IMR-90 (cell line): ENCODE results near the gene ENOX1. TPM values are rescaled to one million over a fixed set of nuclear protein-coding genes. Genes with fewer than 3 reads are reported as not detected.

Experiments
- ATAC-seq: fragments of 200-7000 bp; cut with Tn5 transposase; 2 replicates; pipeline ENCODE4 v1.9.1; 2020; ENCODE audit warnings: low read depth, mild to moderate bottlenecking, moderate library complexity
- BruUV-seq: library from RNA; stranded (reverse); fragments of 400-500 nt; replicated peaks from 2 replicates; lab custom pipeline; 2021; lab: Mats Ljungman, UMichigan
- CTCF ChIA-PET: fragments of 300-600 bp; formaldehyde crosslinking; extraction: SDS; loops from one replicate; lab custom pipeline; 2021; ENCODE audit warnings: antibody characterized with exemption; lab: Yijun Ruan, JAX
- POLR2A ChIA-PET: fragments of 300-600 bp; sonication (Branson Sonifier 250); formaldehyde crosslinking; loops from one replicate; lab custom pipeline; 2022; ENCODE audit warnings: antibody characterized with exemption; ENCODE audit not compliant: unreplicated experiment; lab: Charles Lee
- DNase-seq: peaks from one replicate; pipeline ENCODE4 v3.0.0; 2013
- H2AFZ ChIP-seq: replicated peaks from 2 replicates; pipeline ENCODE3; 2013; ENCODE audit warnings: low read length, mild to moderate bottlenecking; ENCODE audit not compliant: poor library complexity
- H2AK5ac ChIP-seq: 2 replicates; pipeline ENCODE4 v1.6.1; 2013; ENCODE audit warnings: low read depth, low read length, inconsistent platforms
- H2AK9ac ChIP-seq: replicated peaks from 2 replicates; pipeline ENCODE3; 2013; ENCODE audit warnings: mild to moderate bottlenecking, low read depth, low read length, moderate library complexity; ENCODE audit not compliant: poor library complexity
- H2BK120ac ChIP-seq: 2 replicates; pipeline ENCODE4 v1.6.1; 2013; ENCODE audit warnings: low read depth, low read length, inconsistent platforms
- H2BK15ac ChIP-seq: 3 replicates; pipeline ENCODE4 v1.6.1; 2013; ENCODE audit warnings: low read depth, low read length, inconsistent platforms
- H2BK20ac ChIP-seq: 2 replicates; pipeline ENCODE4 v1.6.1; 2013; ENCODE audit warnings: low read depth, mild to moderate bottlenecking, inconsistent platforms, low read length, moderate library complexity
- H2BK5ac ChIP-seq: 2 replicates; pipeline ENCODE4 v1.6.1; 2013; ENCODE audit warnings: mild to moderate bottlenecking, low read depth, low read length, inconsistent platforms; ENCODE audit not compliant: poor library complexity, severe bottlenecking
- H3K14ac ChIP-seq: replicated peaks from 2 replicates; pipeline ENCODE4 v1.6.1; 2013; ENCODE audit warnings: low read depth, low read length, inconsistent platforms
- H3K18ac ChIP-seq: 2 replicates; pipeline ENCODE4 v1.6.1; 2013; ENCODE audit warnings: low read depth, low read length, control low read depth
- H3K23ac ChIP-seq: 2 replicates; pipeline ENCODE4 v1.6.1; 2013; ENCODE audit warnings: low read depth, low read length, inconsistent platforms
- H3K27ac ChIP-seq: 2 replicates; pipeline ENCODE4 v1.5.1; 2013; ENCODE audit warnings: mild to moderate bottlenecking, control low read depth, low read length; ENCODE audit not compliant: insufficient read depth
- H3K27me3 ChIP-seq: 2 replicates; pipeline ENCODE4 v1.6.1; 2013; ENCODE audit warnings: low read length; ENCODE audit not compliant: control insufficient read depth, insufficient read depth
- H3K36me3 ChIP-seq: 2 replicates; pipeline ENCODE4 v1.6.1; 2013; ENCODE audit warnings: low read length, mixed read lengths; ENCODE audit not compliant: control insufficient read depth, insufficient read depth
- H3K4ac ChIP-seq: 2 replicates; pipeline ENCODE4 v1.6.1; 2013; ENCODE audit warnings: low read depth, low read length, inconsistent platforms
- H3K4me1 ChIP-seq: 2 replicates; pipeline ENCODE4 v1.6.1; 2013; ENCODE audit warnings: low read length, mixed read lengths; ENCODE audit not compliant: control insufficient read depth, insufficient read depth
- H3K4me2 ChIP-seq: 2 replicates; pipeline ENCODE4 v1.6.1; 2013; ENCODE audit warnings: low read depth, mild to moderate bottlenecking, control low read depth, low read length, moderate library complexity
- H3K4me3 ChIP-seq: 2 replicates; pipeline ENCODE4 v1.5.1; 2013; ENCODE audit warnings: low read depth, mild to moderate bottlenecking, control low read depth, low read length, moderate library complexity; ENCODE audit not compliant: insufficient read depth
- H3K56ac ChIP-seq: 2 replicates; pipeline ENCODE4 v1.6.1; 2013; ENCODE audit warnings: low read length, inconsistent platforms; ENCODE audit not compliant: insufficient read depth; ENCODE audit errors: extremely low read depth
- H3K79me1 ChIP-seq, 2 experiments: 2 replicates each; pipeline ENCODE4 v1.6.1; 2013; ENCODE audit warnings: low read length in 2 of 2, inconsistent platforms in 1 of 2, low read depth in 1 of 2
- H3K9ac ChIP-seq: 2 replicates; pipeline ENCODE4 v1.6.1; 2013; ENCODE audit warnings: low read depth, low read length, control low read depth
- H3K9me1 ChIP-seq: 2 replicates; pipeline ENCODE4 v1.6.1; 2013; ENCODE audit warnings: low read length, inconsistent platforms; ENCODE audit not compliant: insufficient read depth
- H3K9me3 ChIP-seq: 2 replicates; pipeline ENCODE4 v1.6.1; 2013; ENCODE audit warnings: low read length; ENCODE audit not compliant: control insufficient read depth, insufficient read depth
- H4K20me1 ChIP-seq: 2 replicates; pipeline ENCODE4 v1.6.1; 2013; ENCODE audit warnings: low read length, inconsistent platforms; ENCODE audit not compliant: insufficient read depth
- H4K5ac ChIP-seq: 2 replicates; pipeline ENCODE4 v1.6.1; 2013; ENCODE audit warnings: mild to moderate bottlenecking, low read depth, low read length, control low read depth
- H4K8ac ChIP-seq, 2 experiments: 2 replicates each; pipeline ENCODE4 v1.6.1; 2013; ENCODE audit warnings: low read depth in 2 of 2, low read length in 2 of 2, control low read depth in 1 of 2, inconsistent platforms in 1 of 2
- H4K91ac ChIP-seq: 2 replicates; pipeline ENCODE4 v1.6.1; 2013; ENCODE audit warnings: low read depth, low read length, inconsistent platforms; ENCODE audit not compliant: insufficient read depth
- BHLHE40 ChIP-seq: fragments of 150-350 bp; IDR thresholded peaks from 2 replicates; pipeline ENCODE4 v1.6.1; 2016; ENCODE audit warnings: mild to moderate bottlenecking, low read depth, low read length
- CEBPB ChIP-seq: IDR thresholded peaks from 2 replicates; pipeline ENCODE4 v1.6.1; 2012; ENCODE audit warnings: low read depth, low read length, improper control_type of control experiment
- CHD1 ChIP-seq: IDR thresholded peaks from 2 replicates; pipeline ENCODE4 v1.6.1; 2012; ENCODE audit warnings: low read depth, low read length, improper control_type of control experiment
- MAFK ChIP-seq: IDR thresholded peaks from 2 replicates; pipeline ENCODE4 v1.6.1; 2012; ENCODE audit warnings: low read depth, low read length, improper control_type of control experiment
- MXI1 ChIP-seq: IDR thresholded peaks from 2 replicates; pipeline ENCODE4 v1.6.1; 2012; ENCODE audit warnings: low read depth, mild to moderate bottlenecking, low read length, moderate library complexity, borderline replicate concordance
- NFE2L2 ChIP-seq: fragments of 150-350 bp; IDR thresholded peaks from 2 replicates; pipeline ENCODE4 v1.6.1; 2016; ENCODE audit warnings: low read depth, mild to moderate bottlenecking, low read length
- POLR2A ChIP-seq: IDR thresholded peaks from 2 replicates; pipeline ENCODE4 v1.6.1; 2012; ENCODE audit warnings: mild to moderate bottlenecking, low read depth, low read length
- SMC3 ChIP-seq: fragments of 150-350 bp; IDR thresholded peaks from 2 replicates; pipeline ENCODE4 v1.6.1; 2016; ENCODE audit warnings: low read depth, mild to moderate bottlenecking, antibody characterized with exemption, low read length, moderate library complexity
- WGBS, 2 experiments: methylation state at CpG; one replicate each; pipeline versions ENCODE4 v1.1.5 to v1.1.7; 2013; ENCODE audit warnings: missing lambda C conversion rate in 2 of 2; ENCODE audit not compliant: insufficient read length in 1 of 2; ENCODE audit errors: extremely low coverage in 2 of 2; 5-methylcytosine and 5-hydroxymethylcytosine counted together
- dilution Hi-C: fragments of 300-500 bp; cut with HindIII; formaldehyde crosslinking; loops from one replicate; pipeline ENCODE4 v1.14.3; 2018; ENCODE audit warnings: low sequenced_read_pairs; ENCODE audit not compliant: unreplicated experiment
- in situ Hi-C: fragments of 300-500 bp; cut with MboI; formaldehyde crosslinking; loops from 3 replicates; pipeline ENCODE4 v1.14.3; 2019; ENCODE audit warnings: low sequenced_read_pairs, inconsistent platforms, mixed read lengths
- intact Hi-C: fragments of 100-400 bp; cut with micrococcal nuclease; formaldehyde crosslinking; loops from 2 replicates; pipeline ENCODE4 v1.10.0; 2022
- polyA plus RNA-seq, 3 experiments: library from polyadenylated mRNA; depleted of rRNA; stranded (reverse); fragments of >200 nt; gene quantifications; 2 replicates each; pipeline ENCODE4 v1.2.3, GENCODE V29; 2012; ENCODE audit warnings: low replicate concordance in 1 of 3
- total RNA-seq: library from RNA; depleted of rRNA; stranded (reverse); fragments of >200 nt; gene quantifications from 2 replicates; pipeline ENCODE4 v1.2.3, GENCODE V29; 2012
- TF ChIP-seq, protein P1 (sequence below): fragments of 150-350 bp; IDR thresholded peaks from 2 replicates; pipeline ENCODE4 v1.6.1; 2017; ENCODE audit warnings: mild to moderate bottlenecking, antibody characterized with exemption, low read length, low read depth
- TF ChIP-seq, protein P2 (sequence below): fragments of 150-350 bp; IDR thresholded peaks from 2 replicates; pipeline ENCODE4 v1.6.1; 2016; ENCODE audit warnings: low read depth, mild to moderate bottlenecking, low read length, moderate library complexity, borderline replicate concordance
- TF ChIP-seq, protein P3 (sequence below): conservative IDR thresholded peaks from 2 replicates; pipeline ENCODE4 v1.5.1; 2012; ENCODE audit warnings: mild to moderate bottlenecking, low read depth, low read length, improper control_type of control experiment

The ENOX1 gene
- total and polyA plus RNA-seq, 2 of the 4 experiments (the other 2 are of a cell fraction) = 0.99 to 1.3 TPM

DNA sequence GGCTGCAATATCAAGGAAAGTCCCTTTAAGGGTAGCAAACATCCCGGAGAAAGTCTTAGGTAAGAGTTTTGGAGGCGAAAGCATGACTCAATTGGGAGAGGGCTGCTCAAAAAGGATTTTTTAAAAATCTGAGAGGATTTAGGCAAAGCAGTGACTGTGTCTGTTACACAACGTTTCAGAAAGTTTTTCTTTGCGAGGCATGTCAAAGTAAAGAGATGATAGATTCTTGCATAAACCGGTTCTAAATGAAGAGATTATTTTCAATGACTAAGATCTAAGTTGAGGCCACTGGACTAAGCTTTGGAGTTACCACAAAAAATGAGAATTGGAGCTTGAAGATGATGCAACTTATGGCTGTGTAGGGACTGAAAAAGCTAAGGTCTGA is 43.7 kb upstream of the ENOX1 start:
- Histone ChIP-seq H3K4me1 (peaks cover 1% of the 10 kb centered on the region; the same call in 1 of the 2 replicates), H4K91ac (peak overlapping the region; percentile 8; the same call in 1 of the 2 replicates), H3K23ac (no peak overlapping the region), H2BK20ac (no peak overlapping the region), H2AK9ac (no peak overlapping the region), H4K5ac (peak overlapping the region; percentile 32; the same call in 1 of the 2 replicates), H3K9me1 (no peaks in the 10 kb centered on the region), H3K36me3 (no peaks in the 10 kb centered on the region), H2BK5ac (peak overlapping the region; percentile 80), H3K79me1 (no peaks in the 10 kb centered on the region), H3K18ac (peak overlapping the region; percentile 16; the same call in 1 of the 2 replicates), H3K4me2 (peak overlapping the region; percentile 5; the same call in 1 of the 2 replicates), H3K27me3 (no peaks in the 10 kb centered on the region), H2AFZ (no peak overlapping the region), H4K8ac (peak overlapping the region; percentile 16 to 31; a peak in 1 of 4 replicates), H2BK120ac (peak overlapping the region; percentile 33; the same call in 1 of the 2 replicates), H3K4ac (peak overlapping the region; percentile 37; the same call in 1 of the 2 replicates), H3K9me3 (no peaks in the 10 kb centered on the region), H3K9ac (no peak overlapping the region; the same call in 1 of the 2 replicates), H3K56ac (no peak overlapping the region), H2BK15ac (no peak overlapping the region), H3K14ac (0 out of 2 replicates have a peak overlapping the region, but pooled peaks have one; percentile 35), H3K27ac (peak overlapping the region; percentile 21; the same call in 1 of the 2 replicates), H3K4me3 (no peak overlapping the region), H4K20me1 (no peaks in the 10 kb centered on the region), H2AK5ac (no peak overlapping the region)
- in situ Hi-C loops (no loop called here), dilution Hi-C loops (no loop called here), intact Hi-C loops (no loop called here)
- ChIA-PET POLR2A (no interaction called here), CTCF (no interaction called here)
- peak; percentile 79 for ATAC-seq
- TF ChIP-seq CEBPB = peak; percentile 95
- TF ChIP-seq MAFK = no peak
- no peak for TF ChIP-seq BHLHE40
- TF ChIP-seq, protein P1, sequence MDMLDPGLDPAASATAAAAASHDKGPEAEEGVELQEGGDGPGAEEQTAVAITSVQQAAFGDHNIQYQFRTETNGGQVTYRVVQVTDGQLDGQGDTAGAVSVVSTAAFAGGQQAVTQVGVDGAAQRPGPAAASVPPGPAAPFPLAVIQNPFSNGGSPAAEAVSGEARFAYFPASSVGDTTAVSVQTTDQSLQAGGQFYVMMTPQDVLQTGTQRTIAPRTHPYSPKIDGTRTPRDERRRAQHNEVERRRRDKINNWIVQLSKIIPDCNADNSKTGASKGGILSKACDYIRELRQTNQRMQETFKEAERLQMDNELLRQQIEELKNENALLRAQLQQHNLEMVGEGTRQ = no peak
- no peak for TF ChIP-seq POLR2A
- TF ChIP-seq CHD1 = no peak
- no peak for TF ChIP-seq SMC3
- peak; percentile 12; the same call in 1 of the 2 replicates for TF ChIP-seq NFE2L2
- TF ChIP-seq, protein P2, sequence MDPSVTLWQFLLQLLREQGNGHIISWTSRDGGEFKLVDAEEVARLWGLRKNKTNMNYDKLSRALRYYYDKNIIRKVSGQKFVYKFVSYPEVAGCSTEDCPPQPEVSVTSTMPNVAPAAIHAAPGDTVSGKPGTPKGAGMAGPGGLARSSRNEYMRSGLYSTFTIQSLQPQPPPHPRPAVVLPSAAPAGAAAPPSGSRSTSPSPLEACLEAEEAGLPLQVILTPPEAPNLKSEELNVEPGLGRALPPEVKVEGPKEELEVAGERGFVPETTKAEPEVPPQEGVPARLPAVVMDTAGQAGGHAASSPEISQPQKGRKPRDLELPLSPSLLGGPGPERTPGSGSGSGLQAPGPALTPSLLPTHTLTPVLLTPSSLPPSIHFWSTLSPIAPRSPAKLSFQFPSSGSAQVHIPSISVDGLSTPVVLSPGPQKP = no peak
- TF ChIP-seq MXI1 = no peak
- TF ChIP-seq, protein P3, sequence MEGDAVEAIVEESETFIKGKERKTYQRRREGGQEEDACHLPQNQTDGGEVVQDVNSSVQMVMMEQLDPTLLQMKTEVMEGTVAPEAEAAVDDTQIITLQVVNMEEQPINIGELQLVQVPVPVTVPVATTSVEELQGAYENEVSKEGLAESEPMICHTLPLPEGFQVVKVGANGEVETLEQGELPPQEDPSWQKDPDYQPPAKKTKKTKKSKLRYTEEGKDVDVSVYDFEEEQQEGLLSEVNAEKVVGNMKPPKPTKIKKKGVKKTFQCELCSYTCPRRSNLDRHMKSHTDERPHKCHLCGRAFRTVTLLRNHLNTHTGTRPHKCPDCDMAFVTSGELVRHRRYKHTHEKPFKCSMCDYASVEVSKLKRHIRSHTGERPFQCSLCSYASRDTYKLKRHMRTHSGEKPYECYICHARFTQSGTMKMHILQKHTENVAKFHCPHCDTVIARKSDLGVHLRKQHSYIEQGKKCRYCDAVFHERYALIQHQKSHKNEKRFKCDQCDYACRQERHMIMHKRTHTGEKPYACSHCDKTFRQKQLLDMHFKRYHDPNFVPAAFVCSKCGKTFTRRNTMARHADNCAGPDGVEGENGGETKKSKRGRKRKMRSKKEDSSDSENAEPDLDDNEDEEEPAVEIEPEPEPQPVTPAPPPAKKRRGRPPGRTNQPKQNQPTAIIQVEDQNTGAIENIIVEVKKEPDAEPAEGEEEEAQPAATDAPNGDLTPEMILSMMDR = no peak
- DNase-seq = peak; percentile 79
- no TSS peak for BruUV-seq
- 35% methylated on average over 4 of the region's 5 CpGs; no CpG with 5 or more reads in 1 of the 2 experiments for WGBS, 2 experiments
